Keratinocyte (primary cell): ENCODE measurements around the gene TBC1D5. TPM values are rescaled to one million over a fixed set of nuclear protein-coding genes. Genes with fewer than 3 reads are reported as not detected.

Source experiments
- DNase-seq: peaks from one replicate; pipeline ENCODE4 v3.0.0-alpha.2; 2011; ENCODE audit warnings: low read depth, missing footprints, low spot score
- FAIRE-seq: peaks from 2 replicates; lab custom pipeline; 2011; peaks lifted over from hg19 to GRCh38; lab: Jason Lieb, UNC
- H2AFZ ChIP-seq: 2 replicates; pipeline ENCODE4 v1.6.0; 2012; ENCODE audit warnings: low read length, control low read depth, inconsistent platforms; ENCODE audit not compliant: control insufficient read depth
- H3K27ac ChIP-seq: 2 replicates; pipeline ENCODE4 v1.5.1; 2011; ENCODE audit warnings: low read length; ENCODE audit not compliant: control insufficient read depth, insufficient read depth
- H3K27me3 ChIP-seq: 3 replicates; pipeline ENCODE4 v1.6.0; 2011; ENCODE audit warnings: low read length; ENCODE audit not compliant: control insufficient read depth, insufficient read depth; ENCODE audit errors: extremely low read depth
- H3K36me3 ChIP-seq, 2 experiments: 2 replicates in 1 of 2; 3 replicates in 1 of 2; pipeline ENCODE4 v1.5.1; 2011; ENCODE audit warnings: low read length in 2 of 2, mild to moderate bottlenecking in 1 of 2; ENCODE audit not compliant: control insufficient read depth in 2 of 2, insufficient read depth in 2 of 2; ENCODE audit errors: extremely low read depth in 1 of 2
- H3K4me1 ChIP-seq: 3 replicates; pipeline ENCODE4 v1.5.1; 2011; ENCODE audit warnings: low read length; ENCODE audit not compliant: control insufficient read depth, insufficient read depth; ENCODE audit errors: extremely low read depth
- H3K4me2 ChIP-seq: 3 replicates; pipeline ENCODE4 v1.6.0; 2011; ENCODE audit warnings: low read depth, low read length; ENCODE audit not compliant: control insufficient read depth, insufficient read depth; ENCODE audit errors: extremely low read depth
- H3K4me3 ChIP-seq, 3 experiments: fragments of 200-600 bp in 1 of 3; sonication (generic) in 1 of 3; 2 replicates in 2 of 3; 3 replicates in 1 of 3; pipeline ENCODE4 v1.5.1; 2011 to 2016; ENCODE audit warnings: low read length in 3 of 3, mild to moderate bottlenecking in 3 of 3, control low read depth in 2 of 3, inconsistent platforms in 1 of 3, low read depth in 1 of 3, mixed read lengths in 1 of 3, mixed run types in 1 of 3, moderate library complexity in 1 of 3; ENCODE audit not compliant: control insufficient read depth in 2 of 3, insufficient read depth in 2 of 3; ENCODE audit errors: extremely low read depth in 1 of 3
- H3K79me2 ChIP-seq: 2 replicates; pipeline ENCODE4 v1.6.0; 2012; ENCODE audit warnings: low read length; ENCODE audit not compliant: control insufficient read depth, insufficient read depth
- H3K9ac ChIP-seq: 3 replicates; pipeline ENCODE4 v1.6.0; 2011; ENCODE audit warnings: low read length; ENCODE audit not compliant: control insufficient read depth, insufficient read depth; ENCODE audit errors: extremely low read depth
- H3K9me1 ChIP-seq: 3 replicates; pipeline ENCODE4 v1.6.0; 2011; ENCODE audit warnings: low read length; ENCODE audit not compliant: control insufficient read depth, insufficient read depth; ENCODE audit errors: extremely low read depth
- H3K9me3 ChIP-seq: 2 replicates; pipeline ENCODE4 v1.5.1; 2012; ENCODE audit warnings: low read depth, low read length; ENCODE audit not compliant: control insufficient read depth
- H4K20me1 ChIP-seq: 3 replicates; pipeline ENCODE4 v1.6.0; 2011; ENCODE audit warnings: low read length; ENCODE audit not compliant: control insufficient read depth, insufficient read depth; ENCODE audit errors: extremely low read depth
- EZH2 ChIP-seq: IDR thresholded peaks from one replicate; pipeline ENCODE4 v1.6.1; 2012; ENCODE audit warnings: inconsistent platforms, mild to moderate bottlenecking, low read length, moderate library complexity
- dilution Hi-C: fragments of 300-500 bp; cut with MboI; formaldehyde crosslinking; loops from one replicate; pipeline ENCODE4 v1.7.0; 2020; ENCODE audit warnings: low sequenced_read_pairs; ENCODE audit not compliant: extremely low pct_ligation_motif_present
- polyA plus RNA-seq, 5 experiments: library from polyadenylated mRNA; depleted of rRNA in 3 of 5; stranded (reverse) in 3 of 5; stranded (forward) in 1 of 5; unstranded in 1 of 5; fragments of >200 nt; gene quantifications; 1 replicate in 1 of 5; 2 replicates in 3 of 5; 3 replicates in 1 of 5; pipeline versions ENCODE4 v1.2.1 to v1.2.3, GENCODE V29; 2011 to 2012; ENCODE audit warnings: missing spikeins in 2 of 5, low read depth in 1 of 5, low replicate concordance in 1 of 5
- TF ChIP-seq, protein P1 (sequence below), 3 experiments: IDR thresholded peaks in 1 of 3; conservative IDR thresholded peaks in 1 of 3; optimal IDR thresholded peaks in 1 of 3; 2 replicates in 2 of 3; 3 replicates in 1 of 3; pipeline versions ENCODE3 to v1.5.1; 2011; ENCODE audit warnings: low read length in 3 of 3, mild to moderate bottlenecking in 3 of 3, moderate library complexity in 2 of 3, control low read depth in 1 of 3, inconsistent platforms in 1 of 3; ENCODE audit not compliant: insufficient read depth in 2 of 3; ENCODE audit errors: extremely low read depth in 1 of 3

Gene TBC1D5
- polyA plus RNA-seq, 1 donor (not counting 4 experiments of a cell fraction or from before 2014, with no cell fraction given): 25.8 TPM

DNA sequence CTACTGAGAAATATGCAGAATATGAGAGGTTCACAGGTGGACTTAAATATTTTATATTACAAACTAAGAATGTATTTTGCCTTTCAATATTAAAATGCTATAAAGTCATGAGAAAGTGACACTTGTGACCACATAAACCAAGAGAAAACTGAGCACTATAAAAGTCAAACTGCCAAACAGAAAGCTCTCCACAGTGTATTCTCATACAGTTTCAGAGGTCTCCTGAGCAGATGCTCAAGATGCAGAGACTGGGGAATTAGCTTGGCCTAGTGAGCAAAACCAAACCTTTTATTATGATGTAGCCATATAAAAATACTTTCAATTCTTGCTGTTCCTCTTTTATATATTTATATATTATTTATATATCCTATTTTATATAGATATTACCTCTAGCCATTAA lies 227.8 kb downstream of the TBC1D5 start:
- H3K27me3 ChIP-seq: no peaks in the 10 kb centered on the region
- no peaks in the 10 kb centered on the region for H3K9me1 ChIP-seq
- no peak overlapping the region for H3K9ac ChIP-seq
- H3K9me3 ChIP-seq: no peaks in the 10 kb centered on the region
- DNase-seq: no peak
- no peaks in the 10 kb centered on the region for H4K20me1 ChIP-seq
- H2AFZ ChIP-seq: no peak overlapping the region
- no peaks in the 10 kb centered on the region for H3K36me3 ChIP-seq
- no peak for FAIRE-seq
- no peak overlapping the region for H3K4me3 ChIP-seq
- TF ChIP-seq, protein P1, sequence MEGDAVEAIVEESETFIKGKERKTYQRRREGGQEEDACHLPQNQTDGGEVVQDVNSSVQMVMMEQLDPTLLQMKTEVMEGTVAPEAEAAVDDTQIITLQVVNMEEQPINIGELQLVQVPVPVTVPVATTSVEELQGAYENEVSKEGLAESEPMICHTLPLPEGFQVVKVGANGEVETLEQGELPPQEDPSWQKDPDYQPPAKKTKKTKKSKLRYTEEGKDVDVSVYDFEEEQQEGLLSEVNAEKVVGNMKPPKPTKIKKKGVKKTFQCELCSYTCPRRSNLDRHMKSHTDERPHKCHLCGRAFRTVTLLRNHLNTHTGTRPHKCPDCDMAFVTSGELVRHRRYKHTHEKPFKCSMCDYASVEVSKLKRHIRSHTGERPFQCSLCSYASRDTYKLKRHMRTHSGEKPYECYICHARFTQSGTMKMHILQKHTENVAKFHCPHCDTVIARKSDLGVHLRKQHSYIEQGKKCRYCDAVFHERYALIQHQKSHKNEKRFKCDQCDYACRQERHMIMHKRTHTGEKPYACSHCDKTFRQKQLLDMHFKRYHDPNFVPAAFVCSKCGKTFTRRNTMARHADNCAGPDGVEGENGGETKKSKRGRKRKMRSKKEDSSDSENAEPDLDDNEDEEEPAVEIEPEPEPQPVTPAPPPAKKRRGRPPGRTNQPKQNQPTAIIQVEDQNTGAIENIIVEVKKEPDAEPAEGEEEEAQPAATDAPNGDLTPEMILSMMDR (optimal IDR thresholded peaks at IDR 0.05 in 1 of 3, IDR thresholded peaks at IDR 0.05 in 1 of 3, conservative IDR thresholded peaks at IDR 0.05 in 1 of 3; ENCODE audit: extremely low read depth in 1 of 3, insufficient read depth in 2 of 3, low read length in 3 of 3): no peak
- no peak for TF ChIP-seq EZH2
- H3K27ac ChIP-seq: no peak overlapping the region
- H3K4me2 ChIP-seq: no peak overlapping the region
- H3K4me1 ChIP-seq: no peaks in the 10 kb centered on the region
- H3K79me2 ChIP-seq: no peaks in the 10 kb centered on the region
- dilution Hi-C loops: no loop called here

DNA sequence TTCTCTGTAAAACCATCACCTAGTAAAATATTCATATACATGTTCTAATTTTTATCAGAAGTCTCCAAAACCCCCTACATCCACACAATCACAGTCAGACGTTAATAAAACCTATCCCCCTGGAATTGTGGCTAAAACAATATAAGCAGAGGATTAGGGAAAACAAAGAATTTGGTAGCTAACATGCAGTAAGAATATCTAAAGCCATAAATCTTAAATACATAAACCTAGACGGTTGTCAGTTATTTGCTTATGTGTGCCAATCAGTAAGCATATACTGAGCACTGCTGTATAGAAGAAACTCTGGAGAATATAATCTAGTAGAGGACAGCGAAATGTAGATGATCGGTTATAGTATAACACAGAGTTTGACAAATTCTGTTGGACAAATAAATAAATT lies 232.2 kb downstream of the TBC1D5 start:
- H3K4me1 ChIP-seq: peaks cover 5% of the 10 kb centered on the region
- no peaks in the 10 kb centered on the region for H4K20me1 ChIP-seq
- H3K9ac ChIP-seq: no peak overlapping the region
- no peak overlapping the region for H2AFZ ChIP-seq
- no peaks in the 10 kb centered on the region for H3K36me3 ChIP-seq
- no peaks in the 10 kb centered on the region for H3K27me3 ChIP-seq
- H3K27ac ChIP-seq: no peak overlapping the region
- FAIRE-seq (no peak), DNase-seq (no peak)
- H3K79me2 ChIP-seq: no peaks in the 10 kb centered on the region
- dilution Hi-C loops: no loop called here
- no peak overlapping the region for H3K4me3 ChIP-seq
- H3K9me3 ChIP-seq: no peaks in the 10 kb centered on the region
- no peak overlapping the region for H3K4me2 ChIP-seq
- no peak for TF ChIP-seq EZH2
- H3K9me1 ChIP-seq: no peaks in the 10 kb centered on the region

- Histone ChIP-seq H3K4me1 (peaks cover 5% of the 10 kb centered on the region), H2AFZ (no peak overlapping the region), H3K36me3 (no peaks in the 10 kb centered on the region), H3K4me3 (no peak overlapping the region), H3K27ac (no peak overlapping the region), H3K79me2 (no peaks in the 10 kb centered on the region), H3K9ac (no peak overlapping the region), H3K4me2 (no peak overlapping the region), H3K27me3 (no peaks in the 10 kb centered on the region), H4K20me1 (no peaks in the 10 kb centered on the region), H3K9me3 (no peaks in the 10 kb centered on the region), H3K9me1 (no peaks in the 10 kb centered on the region)
- FAIRE-seq (no peak), DNase-seq (no peak)
- TF ChIP-seq EZH2: no peak
- TF ChIP-seq, protein P1 (optimal IDR thresholded peaks at IDR 0.05 in 1 of 3, IDR thresholded peaks at IDR 0.05 in 1 of 3, conservative IDR thresholded peaks at IDR 0.05 in 1 of 3; ENCODE audit: extremely low read depth in 1 of 3, insufficient read depth in 2 of 3, low read length in 3 of 3): no peak
- dilution Hi-C loops: no loop called here
Observed at GRCh38 chr3:17508180-17508752, 234.2 kb downstream of the TBC1D5 start.
